Adipocyte (in vitro differentiated cells): ENCODE results near the gene CDK3.
A peak's percentile ranks its signal among the peaks of the same experiment; 100 is the strongest.

Source experiments
- DNase-seq: peaks from one replicate; pipeline ENCODE4 v3.0.0-alpha.2; 2015; ENCODE audit warnings: low read depth
- H3K27me3 ChIP-seq: replicated peaks from 2 replicates; pipeline ENCODE4 v1.7.0; 2013; ENCODE audit warnings: mild to moderate bottlenecking, low read length, moderate library complexity; ENCODE audit not compliant: control insufficient read depth, insufficient read depth
- H3K36me3 ChIP-seq: 2 replicates; pipeline ENCODE4 v1.7.0; 2013; ENCODE audit warnings: low read length, mild to moderate bottlenecking, moderate library complexity; ENCODE audit not compliant: control insufficient read depth, insufficient read depth, severe bottlenecking
- H3K4me1 ChIP-seq: 2 replicates; pipeline ENCODE4 v1.7.0; 2013; ENCODE audit warnings: mild to moderate bottlenecking, low read length, moderate library complexity; ENCODE audit not compliant: control insufficient read depth, insufficient read depth
- H3K4me3 ChIP-seq: 2 replicates; pipeline ENCODE4 v1.7.0; 2013; ENCODE audit warnings: mild to moderate bottlenecking, low read length, moderate library complexity
- H3K9ac ChIP-seq: 2 replicates; pipeline ENCODE4 v1.7.0; 2013; ENCODE audit warnings: mild to moderate bottlenecking, low read length, moderate library complexity
- H3K9me3 ChIP-seq: 2 replicates; pipeline ENCODE4 v1.7.0; 2013; ENCODE audit warnings: mild to moderate bottlenecking, low read length, moderate library complexity; ENCODE audit not compliant: control insufficient read depth

Gene CDK3

DNA sequence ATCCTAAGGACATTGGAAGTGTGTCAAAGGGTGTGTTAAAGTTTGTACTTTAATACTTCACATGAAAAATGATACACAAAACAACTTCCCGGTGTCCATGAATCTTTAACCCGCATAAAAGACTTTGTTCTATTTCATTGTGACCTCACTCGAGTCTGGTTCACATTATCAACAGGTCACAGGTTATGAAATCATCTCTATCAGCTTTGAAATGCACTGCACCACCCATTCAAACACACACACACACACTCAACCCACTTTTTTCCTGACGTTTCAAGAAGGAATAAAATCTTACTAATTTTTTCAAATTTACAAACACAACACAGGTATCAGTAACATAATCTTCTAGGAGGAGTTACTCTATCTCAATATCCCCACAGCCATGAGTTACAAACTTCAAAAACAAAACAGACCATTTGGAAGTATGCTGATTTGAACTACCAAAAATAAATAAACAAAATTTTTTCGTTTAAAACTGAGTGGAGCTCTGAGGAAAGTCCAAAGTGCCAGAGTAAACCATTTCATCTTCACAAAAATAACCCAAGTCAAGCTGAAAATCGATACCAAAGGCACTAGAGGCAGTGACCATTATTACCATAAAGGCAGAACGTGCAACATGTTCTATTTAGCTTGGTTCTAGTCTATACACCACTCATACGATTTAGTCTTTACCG is 24.3 kb upstream of the CDK3 start:
- Histone ChIP-seq H3K9ac (peak overlapping the region; percentile 39), H3K36me3 (peaks cover 47% of the 10 kb centered on the region), H3K4me1 (peaks cover 32% of the 10 kb centered on the region), H3K27me3 (no peaks in the 10 kb centered on the region), H3K9me3 (no peaks in the 10 kb centered on the region), H3K4me3 (peak overlapping the region; percentile 100)
- peak; percentile 60 for DNase-seq

GRCh38 chr17:75978938-75979704 is 21.5 kb upstream of the CDK3 start, which contains the start of the genes ACOX1 and TEN1:
ACOX1 (minus strand) TSS chr17:75979166; CDS start chr17:75979073, 93 bp downstream.
TEN1 (plus strand) TSS chr17:75979240; CDS start chr17:75986193, 6,953 bp downstream.
- peak; percentile 98 for DNase-seq
- peak within 1 kb of the TSS; percentile 100 for H3K4me3 ChIP-seq
- no peaks in the 10 kb centered on the region for H3K27me3 ChIP-seq
- H3K9me3 ChIP-seq: no peaks in the 10 kb centered on the region
- peak within 1 kb of the TSS; percentile 99 for H3K9ac ChIP-seq
- H3K4me1 ChIP-seq: peaks cover 59% of the 10 kb centered on the region
- peaks cover 19% of the 10 kb centered on the region for H3K36me3 ChIP-seq

DNA sequence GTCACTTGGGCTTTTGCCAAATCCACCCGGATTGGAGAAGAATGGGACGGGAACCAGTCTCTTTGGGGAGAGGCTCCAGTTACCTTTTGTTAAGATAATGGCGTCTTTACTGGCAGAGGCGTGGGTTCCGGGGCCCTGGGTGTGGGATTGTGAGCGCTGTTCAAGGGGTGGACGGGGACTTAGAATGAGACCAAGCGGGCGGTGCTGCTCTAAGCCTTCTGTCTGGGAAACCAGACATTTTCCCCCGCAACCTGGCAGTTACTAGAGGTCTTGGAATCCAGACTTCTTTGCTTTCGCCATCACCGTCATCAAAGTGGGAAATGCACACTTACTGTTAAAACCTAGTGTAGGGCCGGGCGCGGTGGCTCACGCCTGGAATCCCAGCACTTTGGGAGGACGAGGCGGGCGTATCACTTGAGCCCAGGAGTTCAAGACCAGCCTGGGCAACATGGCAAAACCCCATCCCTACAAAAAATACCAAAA is 20.9 kb upstream of the CDK3 start:
- peak; percentile 88 for DNase-seq

GRCh38 chr17:75980188-75981018 is 20.3 kb upstream of the CDK3 start:
- Histone ChIP-seq H3K36me3 (peaks cover 7% of the 10 kb centered on the region), H3K27me3 (no peaks in the 10 kb centered on the region), H3K9ac (peak overlapping the region; percentile 99), H3K4me1 (peaks cover 70% of the 10 kb centered on the region), H3K9me3 (no peaks in the 10 kb centered on the region), H3K4me3 (peak overlapping the region; percentile 100)
- no peak for DNase-seq

More for the DNA sequence above, 20.9 kb upstream of the CDK3 start:
- Histone ChIP-seq H3K27me3 (no peaks in the 10 kb centered on the region), H3K36me3 (peaks cover 13% of the 10 kb centered on the region), H3K4me3 (peak overlapping the region; percentile 100), H3K4me1 (peaks cover 65% of the 10 kb centered on the region), H3K9ac (peak overlapping the region; percentile 99), H3K9me3 (no peaks in the 10 kb centered on the region)

DNA sequence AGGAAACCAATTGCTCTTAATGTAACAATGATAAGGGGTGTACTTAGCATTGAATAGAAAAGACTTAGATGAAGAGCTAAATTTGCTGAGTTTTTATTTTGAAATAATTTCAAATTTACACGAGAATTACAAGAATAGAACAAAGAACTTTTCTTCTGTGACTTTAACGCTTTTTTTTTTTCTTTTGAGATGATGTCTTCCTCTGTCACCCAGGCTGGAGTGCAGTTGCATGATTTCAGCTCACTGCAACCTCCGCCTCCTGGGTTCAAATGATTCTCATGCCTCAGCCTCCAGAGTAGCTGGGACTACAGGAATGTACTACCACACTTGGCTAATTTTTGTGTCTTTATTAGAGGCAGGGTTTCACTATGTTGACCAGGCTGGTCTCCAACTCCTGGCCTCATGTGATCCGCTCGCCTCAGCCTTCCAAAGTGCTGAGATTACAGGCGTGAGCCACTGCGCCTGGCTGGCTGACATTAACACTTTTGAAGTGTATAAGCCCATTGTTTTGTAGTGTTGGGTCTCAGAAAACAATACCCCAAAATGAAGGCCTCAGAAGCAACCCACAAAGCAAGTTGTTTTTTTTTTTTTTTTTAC is 19.5 kb upstream of the CDK3 start:
- Histone ChIP-seq H3K36me3 (peaks cover 5% of the 10 kb centered on the region), H3K9me3 (no peaks in the 10 kb centered on the region), H3K4me3 (peak overlapping the region; percentile 100), H3K27me3 (no peaks in the 10 kb centered on the region), H3K9ac (peak overlapping the region; percentile 99), H3K4me1 (peaks cover 63% of the 10 kb centered on the region)
- no peak for DNase-seq

DNA sequence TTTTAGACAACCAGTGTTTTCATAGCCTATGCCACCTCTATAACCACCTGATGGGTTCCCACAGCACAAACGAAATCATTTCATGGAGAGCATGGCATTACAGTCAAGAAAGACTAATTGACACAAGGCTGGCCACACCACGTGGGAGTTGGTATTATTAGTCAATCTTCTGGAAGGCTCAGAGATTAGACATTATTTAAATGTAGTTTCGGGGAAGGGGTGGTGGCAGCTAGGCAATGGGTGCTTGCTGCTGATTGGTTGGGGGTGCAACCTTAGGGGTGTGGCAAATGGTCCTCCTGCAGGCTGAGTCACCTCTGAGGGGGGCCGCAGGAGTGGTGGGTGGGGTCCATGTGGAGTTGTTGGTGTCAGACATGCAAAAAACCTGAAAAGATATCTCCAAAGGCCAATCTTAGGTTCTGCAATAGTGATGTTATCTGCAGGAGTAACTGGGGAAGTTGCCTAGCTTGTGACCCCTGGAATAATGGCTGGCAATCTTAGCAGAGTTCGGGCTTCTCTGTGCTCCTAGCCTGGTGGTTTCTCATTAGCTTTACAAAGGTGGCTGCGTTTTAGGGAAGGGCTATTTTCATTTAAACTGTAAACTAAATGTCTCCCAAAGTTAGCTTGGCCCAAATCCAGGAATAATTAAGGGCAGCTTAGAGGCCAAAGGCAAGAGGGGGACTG is 17.0 kb upstream of the CDK3 start:
- DNase-seq: no peak
- Histone ChIP-seq H3K27me3 (no peaks in the 10 kb centered on the region), H3K36me3 (no peaks in the 10 kb centered on the region), H3K4me1 (peaks cover 59% of the 10 kb centered on the region), H3K9ac (peak overlapping the region; percentile 99), H3K9me3 (no peaks in the 10 kb centered on the region), H3K4me3 (peak overlapping the region; percentile 9)

- H3K9me3 ChIP-seq: no peaks in the 10 kb centered on the region
- H3K36me3 ChIP-seq: no peaks in the 10 kb centered on the region
- peaks cover 46% of the 10 kb centered on the region for H3K4me1 ChIP-seq
- DNase-seq: no peak
- H3K4me3 ChIP-seq: no peak overlapping the region
- H3K9ac ChIP-seq: no peak overlapping the region
- no peaks in the 10 kb centered on the region for H3K27me3 ChIP-seq
Observed at GRCh38 chr17:75985986-75986385, 14.7 kb upstream of the CDK3 start.

GRCh38 chr17:75987041-75987440 is 13.6 kb upstream of the CDK3 start:
- Histone ChIP-seq H3K9me3 (no peaks in the 10 kb centered on the region), H3K9ac (no peak overlapping the region), H3K27me3 (no peaks in the 10 kb centered on the region), H3K36me3 (peaks cover 7% of the 10 kb centered on the region), H3K4me1 (peaks cover 36% of the 10 kb centered on the region), H3K4me3 (no peak overlapping the region)
- no peak for DNase-seq

GRCh38 chr17:75991396-75991795 is 9.3 kb upstream of the CDK3 start:
- H3K4me1 ChIP-seq: peaks cover 4% of the 10 kb centered on the region
- no peak for DNase-seq
- no peaks in the 10 kb centered on the region for H3K9me3 ChIP-seq
- H3K9ac ChIP-seq: no peak overlapping the region
- H3K4me3 ChIP-seq: no peak overlapping the region
- no peaks in the 10 kb centered on the region for H3K27me3 ChIP-seq
- H3K36me3 ChIP-seq: peaks cover 12% of the 10 kb centered on the region

- H3K4me1 ChIP-seq: peaks cover 29% of the 10 kb centered on the region
- no peaks in the 10 kb centered on the region for H3K27me3 ChIP-seq
- H3K9me3 ChIP-seq: no peaks in the 10 kb centered on the region
- no peak overlapping the region for H3K9ac ChIP-seq
- H3K36me3 ChIP-seq: peaks cover 12% of the 10 kb centered on the region
- H3K4me3 ChIP-seq: no peak overlapping the region
- no peak for DNase-seq
Observed at GRCh38 chr17:75994802-75995370, 5.8 kb upstream of the CDK3 start.
